ENCODE measurements around the gene VAMP4.
"Not testable (repeated sequence)": the region's sequence is repeated elsewhere in the genome, so short reads cannot be mapped to it uniquely, and the experiment has no call there.

Gene VAMP4

DNA sequence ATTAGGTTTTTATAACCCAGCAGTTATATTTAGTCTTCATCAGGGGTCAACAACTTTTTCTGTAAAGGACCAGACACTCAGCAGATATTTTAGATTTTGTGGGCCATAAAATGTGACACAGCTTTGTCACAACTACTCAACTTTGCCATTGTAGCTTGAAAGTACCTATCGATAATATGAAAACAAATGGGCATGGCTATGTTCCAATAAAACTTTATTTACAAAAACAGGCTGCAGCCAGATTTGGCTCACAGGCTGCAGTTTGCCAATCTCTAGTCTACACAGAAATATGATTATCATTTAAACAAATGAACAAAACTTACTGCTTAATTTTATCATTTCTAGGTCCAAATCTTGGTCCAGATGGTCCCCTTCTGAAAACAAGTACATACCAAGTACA lies 23.0 kb downstream of the VAMP4 start:
- H3K36me3 ChIP-seq (ENCODE audit: control insufficient read depth, insufficient read depth, low read length) = no peaks in the 10 kb centered on the region
- no peaks in the 10 kb centered on the region for H3K9me3 ChIP-seq (ENCODE audit: control insufficient read depth, insufficient read depth, low read length)
- no peak overlapping the region for H3K4me3 ChIP-seq (ENCODE audit: low read depth, low read length)
- no peaks in the 10 kb centered on the region for H3K27me3 ChIP-seq (ENCODE audit: control insufficient read depth, insufficient read depth, low read length)
- H3K4me1 ChIP-seq (ENCODE audit: control insufficient read depth, insufficient read depth, low read length) = no peaks in the 10 kb centered on the region
- no peak overlapping the region for H3K9ac ChIP-seq (ENCODE audit: low read depth, low read length)

GRCh38 chr1:171718216-171718615 lies 23.6 kb downstream of the VAMP4 start:
- Histone ChIP-seq H3K36me3 (ENCODE audit: control insufficient read depth, insufficient read depth, low read length) (no peaks in the 10 kb centered on the region), H3K4me3 (ENCODE audit: low read depth, low read length) (no peak overlapping the region), H3K4me1 (ENCODE audit: control insufficient read depth, insufficient read depth, low read length) (no peaks in the 10 kb centered on the region)

GRCh38 chr1:171717062-171717718 lies 24.7 kb downstream of the VAMP4 start:
- no peaks in the 10 kb centered on the region for H3K36me3 ChIP-seq (ENCODE audit: control insufficient read depth, insufficient read depth, low read length)
- H3K4me1 ChIP-seq (ENCODE audit: control insufficient read depth, insufficient read depth, low read length) = no peaks in the 10 kb centered on the region
- no peaks in the 10 kb centered on the region for H3K9me3 ChIP-seq (ENCODE audit: control insufficient read depth, insufficient read depth, low read length)
- H3K9ac ChIP-seq (ENCODE audit: low read depth, low read length) = no peak overlapping the region
- H3K4me3 ChIP-seq (ENCODE audit: low read depth, low read length) = no peak overlapping the region
- no peaks in the 10 kb centered on the region for H3K27me3 ChIP-seq (ENCODE audit: control insufficient read depth, insufficient read depth, low read length)

More at GRCh38 chr1:171718216-171718615, 23.6 kb downstream of the VAMP4 start:
- H3K27me3 ChIP-seq (ENCODE audit: control insufficient read depth, insufficient read depth, low read length) = no peaks in the 10 kb centered on the region
- no peaks in the 10 kb centered on the region for H3K9me3 ChIP-seq (ENCODE audit: control insufficient read depth, insufficient read depth, low read length)
- H3K9ac ChIP-seq (ENCODE audit: low read depth, low read length) = no peak overlapping the region

GRCh38 chr1:171716616-171717015 lies 25.2 kb downstream of the VAMP4 start:
- Histone ChIP-seq H3K9me3 (ENCODE audit: control insufficient read depth, insufficient read depth, low read length) (no peaks in the 10 kb centered on the region), H3K27me3 (ENCODE audit: control insufficient read depth, insufficient read depth, low read length) (no peaks in the 10 kb centered on the region), H3K4me1 (ENCODE audit: control insufficient read depth, insufficient read depth, low read length) (no peaks in the 10 kb centered on the region), H3K9ac (ENCODE audit: low read depth, low read length) (no peak overlapping the region), H3K4me3 (ENCODE audit: low read depth, low read length) (no peak overlapping the region), H3K36me3 (ENCODE audit: control insufficient read depth, insufficient read depth, low read length) (no peaks in the 10 kb centered on the region)

- Histone ChIP-seq H3K9me3 (ENCODE audit: control insufficient read depth, insufficient read depth, low read length) (no peaks in the 10 kb centered on the region), H3K27me3 (ENCODE audit: control insufficient read depth, insufficient read depth, low read length) (no peaks in the 10 kb centered on the region), H3K4me3 (ENCODE audit: low read depth, low read length) (no peak overlapping the region), H3K4me1 (ENCODE audit: control insufficient read depth, insufficient read depth, low read length) (no peaks in the 10 kb centered on the region), H3K9ac (ENCODE audit: low read depth, low read length) (no peak overlapping the region), H3K36me3 (ENCODE audit: control insufficient read depth, insufficient read depth, low read length) (no peaks in the 10 kb centered on the region)
Measured at GRCh38 chr1:171715813-171716251, 26.0 kb downstream of the VAMP4 start.

DNA sequence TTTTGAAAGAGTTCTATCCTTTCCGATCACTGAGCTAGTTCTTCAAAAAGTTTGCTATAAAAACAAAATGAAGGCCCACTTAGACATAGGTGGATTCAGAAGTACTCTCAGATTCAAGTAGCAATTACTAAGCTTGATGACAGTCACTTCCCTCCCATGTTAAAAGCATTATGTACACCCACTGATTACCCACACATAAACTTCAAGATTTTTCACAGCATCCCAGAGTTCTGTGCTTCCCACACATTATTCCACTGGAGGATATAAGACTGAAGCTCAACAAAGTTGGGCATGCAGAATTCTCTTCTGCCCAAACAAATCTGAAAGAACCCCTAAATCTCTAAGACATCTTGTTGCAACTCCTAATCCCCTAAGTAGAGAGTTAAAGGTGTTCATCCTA lies 29.5 kb downstream of the VAMP4 start:
- H3K9me3 ChIP-seq (ENCODE audit: control insufficient read depth, insufficient read depth, low read length) = no peaks in the 10 kb centered on the region
- no peaks in the 10 kb centered on the region for H3K36me3 ChIP-seq (ENCODE audit: control insufficient read depth, insufficient read depth, low read length)
- H3K9ac ChIP-seq (ENCODE audit: low read depth, low read length) = no peak overlapping the region
- H3K4me3 ChIP-seq (ENCODE audit: low read depth, low read length) = no peak overlapping the region
- no peaks in the 10 kb centered on the region for H3K4me1 ChIP-seq (ENCODE audit: control insufficient read depth, insufficient read depth, low read length)
- H3K27me3 ChIP-seq (ENCODE audit: control insufficient read depth, insufficient read depth, low read length) = no peaks in the 10 kb centered on the region

GRCh38 chr1:171711643-171712042 lies 30.2 kb downstream of the VAMP4 start:
- H3K36me3 ChIP-seq (ENCODE audit: control insufficient read depth, insufficient read depth, low read length) = no peaks in the 10 kb centered on the region
- no peak overlapping the region for H3K9ac ChIP-seq (ENCODE audit: low read depth, low read length)
- no peaks in the 10 kb centered on the region for H3K27me3 ChIP-seq (ENCODE audit: control insufficient read depth, insufficient read depth, low read length)
- no peak overlapping the region for H3K4me3 ChIP-seq (ENCODE audit: low read depth, low read length)
- no peaks in the 10 kb centered on the region for H3K9me3 ChIP-seq (ENCODE audit: control insufficient read depth, insufficient read depth, low read length)
- H3K4me1 ChIP-seq (ENCODE audit: control insufficient read depth, insufficient read depth, low read length) = no peaks in the 10 kb centered on the region

DNA sequence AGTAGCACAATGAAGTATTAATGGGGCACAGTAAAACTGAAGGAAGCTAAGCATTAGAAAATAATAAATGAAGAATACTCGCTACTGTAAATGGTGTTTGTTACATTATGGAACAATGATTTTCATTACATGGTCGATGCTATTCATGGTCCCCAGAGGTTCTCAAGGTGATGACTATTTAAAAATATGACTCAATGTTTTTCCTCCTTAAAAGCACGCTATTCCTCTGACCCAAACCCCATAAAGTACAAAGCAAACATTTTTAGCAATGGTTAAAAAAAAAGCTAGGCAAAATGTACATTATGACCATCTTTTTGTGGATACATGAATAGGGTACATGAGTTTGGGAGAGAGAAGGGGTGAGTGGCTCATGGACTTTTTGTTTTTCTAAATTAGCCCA lies 34.3 kb downstream of the VAMP4 start:
- H3K36me3 ChIP-seq (ENCODE audit: control insufficient read depth, insufficient read depth, low read length) = no peaks in the 10 kb centered on the region
- H3K27me3 ChIP-seq (ENCODE audit: control insufficient read depth, insufficient read depth, low read length) = no peaks in the 10 kb centered on the region
- H3K9ac ChIP-seq (ENCODE audit: low read depth, low read length) = no peak overlapping the region
- no peaks in the 10 kb centered on the region for H3K4me1 ChIP-seq (ENCODE audit: control insufficient read depth, insufficient read depth, low read length)
- no peaks in the 10 kb centered on the region for H3K9me3 ChIP-seq (ENCODE audit: control insufficient read depth, insufficient read depth, low read length)
- H3K4me3 ChIP-seq (ENCODE audit: low read depth, low read length) = no peak overlapping the region

GRCh38 chr1:171702598-171702997 lies 39.3 kb downstream of the VAMP4 start:
- no peaks in the 10 kb centered on the region for H3K36me3 ChIP-seq (ENCODE audit: control insufficient read depth, insufficient read depth, low read length)

GRCh38 chr1:171699531-171699930 lies 42.3 kb downstream of the VAMP4 start:
- H3K9ac ChIP-seq (ENCODE audit: low read depth, low read length) = no peak overlapping the region
- H3K4me3 ChIP-seq (ENCODE audit: low read depth, low read length) = no peak overlapping the region
- no peaks in the 10 kb centered on the region for H3K27me3 ChIP-seq (ENCODE audit: control insufficient read depth, insufficient read depth, low read length)
- no peaks in the 10 kb centered on the region for H3K36me3 ChIP-seq (ENCODE audit: control insufficient read depth, insufficient read depth, low read length)
- peaks cover 3% of the 10 kb centered on the region for H3K9me3 ChIP-seq (ENCODE audit: control insufficient read depth, insufficient read depth, low read length)
- H3K4me1 ChIP-seq (ENCODE audit: control insufficient read depth, insufficient read depth, low read length) = no peaks in the 10 kb centered on the region

More at GRCh38 chr1:171702598-171702997, 39.3 kb downstream of the VAMP4 start:
- Histone ChIP-seq H3K9ac (ENCODE audit: low read depth, low read length) (no peak overlapping the region), H3K4me1 (ENCODE audit: control insufficient read depth, insufficient read depth, low read length) (no peaks in the 10 kb centered on the region), H3K4me3 (ENCODE audit: low read depth, low read length) (no peak overlapping the region), H3K9me3 (ENCODE audit: control insufficient read depth, insufficient read depth, low read length) (no peaks in the 10 kb centered on the region), H3K27me3 (ENCODE audit: control insufficient read depth, insufficient read depth, low read length) (no peaks in the 10 kb centered on the region)

DNA sequence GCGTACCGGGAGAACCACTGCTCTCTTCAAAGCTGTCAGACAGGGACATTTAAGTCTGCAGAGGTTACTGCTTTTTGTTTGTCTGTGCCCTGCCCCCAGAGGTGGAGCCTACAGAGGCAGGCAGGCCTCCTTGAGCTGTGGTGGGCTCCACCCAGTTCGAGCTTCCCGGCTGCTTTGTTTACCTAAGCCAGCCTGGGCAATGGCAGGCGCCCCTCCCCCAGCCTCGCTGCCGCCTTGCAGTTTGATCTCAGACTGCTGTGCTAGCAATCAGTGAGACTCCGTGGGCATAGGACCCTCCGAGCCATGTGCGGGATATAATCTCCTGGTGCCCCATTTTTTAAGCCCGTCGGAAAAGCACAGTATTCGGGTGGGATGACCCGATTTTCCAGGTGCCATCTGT lies 46.1 kb downstream of the VAMP4 start:
- not testable (repeated sequence) for H3K36me3 ChIP-seq (ENCODE audit: control insufficient read depth, insufficient read depth, low read length); H3K27me3 ChIP-seq (ENCODE audit: control insufficient read depth, insufficient read depth, low read length); H3K9ac ChIP-seq (ENCODE audit: low read depth, low read length); H3K9me3 ChIP-seq (ENCODE audit: control insufficient read depth, insufficient read depth, low read length); H3K4me1 ChIP-seq (ENCODE audit: control insufficient read depth, insufficient read depth, low read length); H3K4me3 ChIP-seq (ENCODE audit: low read depth, low read length)

GRCh38 chr1:171693541-171693940 lies 48.3 kb downstream of the VAMP4 start:
- not testable (repeated sequence) for H3K4me3 ChIP-seq (ENCODE audit: low read depth, low read length); H3K27me3 ChIP-seq (ENCODE audit: control insufficient read depth, insufficient read depth, low read length); H3K36me3 ChIP-seq (ENCODE audit: control insufficient read depth, insufficient read depth, low read length); H3K9ac ChIP-seq (ENCODE audit: low read depth, low read length); H3K9me3 ChIP-seq (ENCODE audit: control insufficient read depth, insufficient read depth, low read length); H3K4me1 ChIP-seq (ENCODE audit: control insufficient read depth, insufficient read depth, low read length)
